Measurements from ENCODE around the gene BRD9.
A peak's percentile ranks its signal among the peaks of the same experiment; 100 is the strongest.
"Not testable (repeated sequence)": the region's sequence is repeated elsewhere in the genome, so short reads cannot be mapped to it uniquely, and the experiment has no call there.

Gene BRD9

DNA sequence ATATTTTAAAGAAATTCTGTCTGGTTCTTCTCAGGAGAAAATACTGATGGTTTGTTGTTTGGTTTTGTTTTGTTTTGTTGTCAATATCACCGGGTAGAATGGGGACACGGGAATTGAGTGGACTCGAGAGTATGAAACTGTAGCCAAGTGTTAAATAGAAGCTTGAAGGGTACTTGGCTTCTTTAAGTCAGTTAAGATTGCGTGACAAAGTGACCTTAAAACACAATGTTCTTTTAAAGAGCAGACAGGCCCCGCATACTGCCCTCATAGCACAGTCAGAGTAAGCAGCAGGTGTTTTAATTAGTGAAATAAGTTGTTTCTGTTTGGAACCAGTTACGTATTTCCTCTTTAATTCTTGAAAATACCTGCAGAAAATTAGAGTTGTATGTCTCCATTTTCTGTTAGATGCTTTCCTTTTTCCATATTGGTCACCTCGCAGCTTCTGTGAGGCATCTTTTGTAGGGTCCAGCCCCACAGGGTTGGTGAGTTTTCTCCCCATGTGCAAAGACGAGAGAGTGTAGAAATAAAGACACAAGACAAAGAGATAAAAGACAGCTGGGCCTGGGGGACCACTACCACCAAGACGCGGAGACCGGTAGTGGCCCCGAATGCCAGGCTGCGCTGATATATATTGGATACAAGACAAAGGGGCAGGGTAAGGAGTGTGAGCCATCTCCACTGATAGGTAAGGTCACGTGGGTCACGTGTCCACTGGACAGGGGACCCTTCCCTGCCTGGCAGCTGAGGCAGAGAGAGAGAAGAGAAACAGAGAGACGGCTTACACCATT is 9.7 kb upstream of the BRD9 start:
- no peak for DNase-seq (ENCODE audit: low spot score)

- DNase-seq (ENCODE audit: low spot score): no peak
Measured at GRCh38 chr5:900781-901180, 8.2 kb upstream of the BRD9 start.

DNA sequence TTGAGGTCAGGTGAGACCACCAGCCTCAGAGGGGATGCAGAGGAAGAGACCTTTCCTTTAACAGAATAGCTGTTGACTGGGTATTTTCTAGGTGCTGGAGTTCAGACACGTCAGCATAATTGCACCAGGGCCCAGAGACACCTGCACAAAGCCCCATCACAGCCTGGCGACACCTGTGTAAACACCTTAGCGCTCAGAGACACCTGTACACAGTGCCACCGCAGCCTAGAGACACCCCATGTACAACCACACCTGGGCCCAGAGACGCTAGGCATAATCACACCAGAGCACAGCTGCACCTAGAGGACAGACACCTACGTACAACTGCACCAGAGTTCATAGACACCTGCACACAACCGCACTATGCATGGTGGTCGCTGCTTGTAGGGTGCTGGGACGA is 1.1 kb upstream of the BRD9 start:
- DNase-seq (ENCODE audit: low spot score): peak; percentile 18

GRCh38 chr5:893137-893506 is 521 bp upstream of the BRD9 start:
- no peak for DNase-seq (ENCODE audit: low spot score)

DNA sequence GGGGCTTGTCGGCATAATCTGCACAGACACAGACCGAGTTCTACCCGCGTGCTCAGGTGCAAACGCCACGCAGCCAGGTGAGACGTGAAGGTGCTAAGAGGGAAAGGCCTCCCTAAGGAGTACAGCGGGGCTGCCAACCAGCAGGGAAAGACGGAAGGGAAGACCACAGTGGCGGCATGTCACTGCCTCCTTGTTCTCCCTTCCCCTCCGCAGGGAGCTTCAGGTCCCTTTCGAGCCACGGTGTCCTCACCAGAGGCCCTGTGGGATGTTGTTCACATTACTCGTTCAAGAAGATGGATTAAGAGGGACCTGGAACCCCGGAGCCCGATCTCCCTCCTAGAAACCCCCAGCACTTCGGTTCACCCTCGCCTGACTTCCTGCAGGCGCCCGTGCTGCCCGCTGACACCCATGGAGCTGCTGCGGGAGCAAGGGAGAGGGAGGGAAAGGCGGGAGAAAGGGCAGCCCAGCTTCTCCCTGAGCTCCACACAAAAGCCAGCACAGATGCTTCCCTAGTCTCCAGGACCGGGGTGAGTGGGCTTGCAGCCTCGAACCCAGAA is 686 bp downstream of the BRD9 start:
- peak; percentile 33 for DNase-seq (ENCODE audit: low spot score)

GRCh38 chr5:891117-891836 is 1.3 kb downstream of the BRD9 start:
- peak; percentile 86 for DNase-seq (ENCODE audit: low spot score)

DNA sequence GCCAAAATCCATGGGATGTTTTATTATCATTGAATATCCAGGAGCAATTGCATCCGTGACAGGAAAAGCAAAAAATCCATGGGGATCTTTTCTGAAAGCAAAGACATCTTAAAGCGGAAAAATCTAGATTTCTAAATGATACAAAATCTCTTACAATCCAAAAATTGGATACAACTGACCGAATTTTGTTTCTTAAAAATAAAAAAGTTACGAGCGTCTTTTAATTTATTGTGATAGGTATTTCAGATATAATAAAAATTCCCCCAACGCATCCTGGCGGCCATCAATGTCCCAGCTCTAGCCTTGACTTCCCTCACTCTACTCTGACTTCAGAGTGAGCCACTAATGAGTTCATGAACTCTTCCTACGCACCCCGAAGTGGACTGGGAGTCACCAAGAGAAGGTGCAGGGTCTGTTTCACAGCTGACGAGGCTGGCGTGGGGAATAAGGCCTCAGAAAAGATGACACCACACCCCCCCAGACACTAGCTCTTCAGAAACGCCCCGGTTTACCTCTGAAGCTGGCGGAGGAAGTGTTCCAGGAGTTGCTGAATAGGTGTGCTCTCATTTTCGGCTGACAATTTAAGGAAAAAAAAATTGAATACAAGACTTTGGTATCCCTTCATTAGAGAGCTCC is 3.4 kb downstream of the BRD9 start:
- DNase-seq (ENCODE audit: low spot score): no peak

DNA sequence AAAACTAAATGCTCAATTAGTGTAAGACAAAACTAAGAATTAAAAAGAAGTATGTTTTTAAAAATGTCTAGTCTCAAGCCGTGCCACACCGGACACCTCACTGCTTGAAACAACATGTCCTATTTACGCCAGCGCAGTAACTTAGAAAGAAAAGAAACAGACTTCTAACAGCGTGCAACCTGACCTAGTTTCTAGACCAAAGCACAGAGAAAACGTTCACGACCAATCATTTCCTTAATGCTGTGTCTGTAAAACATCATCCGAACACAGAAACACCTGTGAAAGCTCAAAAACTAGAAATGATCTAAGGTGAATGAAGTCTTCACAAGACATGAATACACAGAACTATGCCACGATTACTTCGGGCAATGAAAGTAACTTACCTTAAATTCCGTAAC is 4.0 kb downstream of the BRD9 start:
- DNase-seq (ENCODE audit: low spot score): no peak

DNA sequence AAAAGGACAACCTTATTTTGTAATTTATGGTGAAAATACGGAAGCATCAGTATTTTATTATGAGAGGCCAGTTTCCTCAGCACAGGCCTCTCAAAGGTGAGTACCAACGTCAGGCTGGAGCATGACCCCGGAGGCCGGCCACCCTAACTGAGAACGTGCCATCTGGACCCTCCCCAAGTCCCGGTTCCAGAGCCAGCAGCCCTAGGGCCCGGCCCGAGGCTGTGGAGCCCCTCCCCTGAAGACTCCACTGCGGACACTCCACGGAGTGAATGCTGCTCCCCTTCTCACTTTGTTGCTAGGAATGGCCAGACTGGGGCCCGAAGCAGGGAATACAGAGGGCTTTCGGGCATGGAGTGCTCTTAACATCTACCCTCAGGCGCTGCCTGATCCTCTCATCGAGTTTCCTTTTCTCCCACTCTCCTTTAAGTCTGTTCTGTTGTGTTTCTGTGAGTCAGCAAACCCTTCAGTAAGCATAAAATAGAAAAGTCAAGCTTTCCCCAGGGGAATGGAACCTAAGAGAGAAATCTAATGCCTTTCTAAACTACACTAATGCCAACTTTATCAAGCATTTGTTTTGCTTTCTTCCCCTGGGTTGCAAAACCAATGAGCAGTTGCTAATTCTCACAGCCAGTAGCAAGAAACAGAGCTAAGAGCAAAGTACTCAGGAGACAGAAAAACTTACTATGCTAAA is 4.5 kb downstream of the BRD9 start:
- DNase-seq (ENCODE audit: low spot score): no peak

DNA sequence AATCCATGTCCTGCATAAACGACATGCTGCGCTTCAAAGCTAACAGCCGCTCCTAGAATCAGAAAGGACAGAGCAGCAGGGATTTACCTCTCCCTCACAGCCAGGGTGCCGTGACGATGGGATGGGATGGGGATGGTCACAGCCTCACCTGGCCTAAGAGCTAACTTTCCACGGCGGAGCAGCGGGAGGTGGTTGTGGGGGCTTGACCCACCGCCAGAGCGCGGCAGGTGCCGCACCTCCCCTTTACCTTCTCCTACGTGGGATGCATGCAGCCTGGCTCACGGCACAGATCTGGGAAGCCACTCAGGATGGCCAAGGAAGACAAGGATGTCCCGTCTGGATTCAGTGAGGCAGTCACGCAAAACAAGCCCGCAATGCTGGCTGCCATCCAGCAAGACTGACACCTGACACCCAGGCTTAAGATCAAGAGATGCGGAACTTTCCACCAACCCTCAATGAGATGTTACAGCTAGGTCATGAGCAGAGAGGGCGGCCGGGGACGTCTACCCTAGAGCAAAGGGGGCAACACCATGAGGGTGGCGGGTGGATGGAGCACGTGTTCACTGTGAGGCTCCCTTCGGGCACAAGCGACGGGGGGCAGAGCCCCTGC is 5.8 kb downstream of the BRD9 start:
- no peak for DNase-seq (ENCODE audit: low spot score)

DNA sequence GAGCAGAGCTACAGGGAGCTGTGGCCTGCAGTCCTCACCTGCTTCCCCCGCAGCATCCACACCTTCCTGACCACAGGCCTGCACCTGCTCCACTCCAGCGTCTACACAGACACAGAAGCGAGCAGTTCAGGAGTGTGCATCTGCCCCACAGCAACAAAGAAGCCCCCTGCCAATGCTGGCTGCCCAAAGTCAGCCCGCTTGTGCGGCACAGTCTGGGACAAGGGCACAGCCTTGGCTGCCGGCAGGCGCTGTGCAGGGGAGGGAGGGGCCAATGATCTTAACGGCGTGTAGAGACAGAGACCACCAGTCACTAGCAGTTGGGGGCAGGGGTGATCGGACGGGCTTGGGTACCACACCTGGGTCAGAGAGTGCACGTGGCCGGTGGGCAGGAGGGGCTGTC is 6.6 kb downstream of the BRD9 start:
- DNase-seq (ENCODE audit: low spot score): no peak

DNA sequence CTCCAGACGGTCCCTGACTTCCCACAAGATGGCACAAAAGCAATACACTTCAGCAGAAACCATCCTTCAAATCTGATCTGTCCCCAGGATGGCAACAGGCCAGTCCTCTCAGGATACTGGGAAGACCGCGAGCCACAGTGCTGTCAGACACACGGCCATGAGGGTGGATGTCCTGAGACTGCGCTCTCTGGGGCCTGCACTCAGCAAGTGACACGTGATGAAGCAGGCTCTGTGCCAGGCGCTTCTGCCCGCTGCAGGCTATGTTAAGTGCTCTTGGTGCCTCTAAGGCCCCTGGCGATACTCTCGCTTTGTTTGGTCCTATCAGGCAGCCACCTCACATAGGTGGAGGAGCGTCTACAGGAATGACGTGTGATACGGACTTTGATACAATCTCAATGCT is 7.1 kb downstream of the BRD9 start:
- DNase-seq (ENCODE audit: low spot score): no peak

DNA sequence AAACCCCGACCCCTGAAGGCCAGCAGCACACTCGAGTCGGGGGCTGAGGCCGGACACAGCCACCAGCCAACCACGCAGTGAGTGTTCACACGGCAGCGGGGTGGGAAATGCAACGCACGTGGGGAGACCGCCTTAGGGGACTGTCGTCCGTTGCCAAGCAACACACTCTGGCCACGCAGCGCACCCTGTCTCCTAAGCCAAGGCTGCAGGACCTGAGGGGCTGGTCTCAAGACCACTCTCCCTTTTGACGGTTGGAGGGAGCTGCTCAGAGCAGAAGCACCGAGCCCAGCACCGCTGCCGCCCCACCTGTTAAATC is 7.5 kb downstream of the BRD9 start:
- no peak for DNase-seq (ENCODE audit: low spot score)

DNA sequence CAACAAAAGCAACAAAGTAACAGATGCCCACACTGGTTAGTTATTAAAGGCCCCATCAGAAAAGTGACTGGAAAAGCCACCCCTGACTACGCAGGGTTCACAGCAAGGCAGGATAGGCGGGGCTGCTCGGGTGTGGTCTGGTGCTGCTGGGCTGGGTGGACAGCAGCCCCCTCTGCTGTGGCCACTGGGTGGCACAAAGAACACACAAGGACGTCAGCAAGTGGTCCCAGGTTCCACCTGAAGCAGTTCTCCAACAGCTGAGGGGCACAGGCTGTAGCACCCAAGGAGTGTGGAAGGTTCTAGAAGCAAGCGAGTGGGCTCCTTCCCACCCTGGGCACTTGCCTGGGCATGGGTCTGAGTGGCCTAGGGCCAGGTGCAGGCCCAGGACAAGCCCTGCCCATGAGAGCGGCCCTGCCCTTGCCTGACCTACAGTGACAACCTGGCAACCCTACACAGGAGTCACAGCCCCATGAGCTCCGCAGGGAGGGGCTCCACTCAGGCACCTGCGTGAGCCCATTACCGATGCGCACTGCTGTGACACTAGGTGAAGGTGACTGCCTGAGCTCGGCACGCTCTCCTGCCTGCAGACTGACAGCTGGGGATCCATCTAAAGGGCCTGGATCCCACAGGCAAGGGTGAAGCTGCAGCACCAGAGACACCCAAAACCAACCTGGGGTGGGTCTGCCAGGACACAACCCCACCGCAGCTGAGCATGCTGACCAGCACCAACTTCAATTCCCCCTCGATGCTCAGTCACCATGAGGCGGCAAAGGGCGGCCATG is 8.1 kb downstream of the BRD9 start:
- DNase-seq (ENCODE audit: low spot score): no peak

DNA sequence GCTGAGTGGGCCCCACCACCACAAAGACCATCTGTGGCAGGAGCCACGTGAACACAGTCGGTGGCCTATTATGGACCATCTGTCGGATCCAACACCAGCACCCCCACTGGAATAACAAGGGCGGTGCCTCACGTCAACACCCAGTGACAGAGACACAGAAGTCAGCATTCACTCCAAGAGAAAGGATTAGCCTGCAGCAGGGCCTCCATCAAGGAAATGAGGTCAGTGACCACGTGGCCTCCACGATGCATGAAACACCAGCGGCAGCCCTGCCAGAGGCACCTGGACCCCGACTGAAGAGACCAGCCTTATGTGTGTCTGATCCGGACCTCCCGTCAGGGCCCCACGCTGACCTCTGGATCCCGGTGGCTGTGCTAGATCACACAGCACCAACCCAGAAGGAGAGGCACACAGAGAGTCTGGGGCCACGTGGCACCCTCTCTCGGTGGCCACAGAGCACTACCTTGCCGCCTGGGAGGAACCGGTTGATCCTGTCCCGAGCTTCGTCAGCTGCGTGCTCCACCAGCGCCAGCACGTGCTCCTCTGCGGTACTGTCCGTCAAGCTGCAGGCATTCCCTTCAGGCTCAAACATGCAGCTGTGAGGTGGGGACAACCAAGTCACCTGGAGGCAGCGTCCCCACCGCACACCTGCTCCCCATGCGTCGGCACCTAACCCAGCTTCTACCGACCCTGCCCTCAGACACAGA is 9.0 kb downstream of the BRD9 start:
- no peak for DNase-seq (ENCODE audit: low spot score)

DNA sequence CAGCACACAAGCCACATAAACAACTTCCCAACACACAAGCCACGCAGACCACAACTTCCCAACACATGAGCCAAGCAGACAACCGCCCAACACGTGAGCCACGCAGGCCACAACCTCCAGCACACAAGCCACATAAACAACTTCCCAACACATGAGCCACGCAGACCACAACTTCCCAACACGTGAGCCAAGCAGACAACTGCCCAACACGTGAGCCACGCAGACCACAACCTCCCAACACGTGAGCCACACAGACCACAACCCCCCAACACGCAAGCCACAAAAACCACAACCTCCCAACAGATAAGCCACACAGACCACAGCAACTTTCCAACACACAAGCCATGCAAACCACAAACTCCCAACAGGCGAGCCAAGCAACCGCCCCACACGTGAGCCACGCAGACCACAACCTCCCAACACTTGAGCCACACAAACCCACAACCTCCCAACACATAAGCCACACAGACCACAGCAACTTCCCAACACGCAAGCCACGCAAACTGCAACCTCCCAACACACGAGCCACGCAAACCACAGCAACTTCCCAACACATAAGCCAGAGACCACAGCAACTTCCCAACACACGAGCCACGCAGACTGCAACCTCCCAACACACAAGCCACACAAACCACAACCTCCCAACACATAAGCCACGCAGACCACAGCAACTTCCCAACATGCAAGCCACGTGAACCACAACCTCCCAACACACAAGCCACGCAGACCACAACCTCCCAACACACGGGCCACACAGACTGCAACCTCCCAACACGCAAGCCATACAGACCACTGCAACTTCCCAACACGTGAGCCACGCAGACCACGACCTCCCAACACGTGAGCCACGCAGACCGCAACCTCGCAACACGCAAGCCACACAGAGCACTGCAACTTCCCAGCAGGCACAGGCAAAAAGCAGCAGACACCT is 10.1 kb downstream of the BRD9 start:
- DNase-seq (ENCODE audit: low spot score): no peak

- DNase-seq (ENCODE audit: low spot score): no peak
Measured at GRCh38 chr5:881551-881935, 11.1 kb downstream of the BRD9 start.

DNA sequence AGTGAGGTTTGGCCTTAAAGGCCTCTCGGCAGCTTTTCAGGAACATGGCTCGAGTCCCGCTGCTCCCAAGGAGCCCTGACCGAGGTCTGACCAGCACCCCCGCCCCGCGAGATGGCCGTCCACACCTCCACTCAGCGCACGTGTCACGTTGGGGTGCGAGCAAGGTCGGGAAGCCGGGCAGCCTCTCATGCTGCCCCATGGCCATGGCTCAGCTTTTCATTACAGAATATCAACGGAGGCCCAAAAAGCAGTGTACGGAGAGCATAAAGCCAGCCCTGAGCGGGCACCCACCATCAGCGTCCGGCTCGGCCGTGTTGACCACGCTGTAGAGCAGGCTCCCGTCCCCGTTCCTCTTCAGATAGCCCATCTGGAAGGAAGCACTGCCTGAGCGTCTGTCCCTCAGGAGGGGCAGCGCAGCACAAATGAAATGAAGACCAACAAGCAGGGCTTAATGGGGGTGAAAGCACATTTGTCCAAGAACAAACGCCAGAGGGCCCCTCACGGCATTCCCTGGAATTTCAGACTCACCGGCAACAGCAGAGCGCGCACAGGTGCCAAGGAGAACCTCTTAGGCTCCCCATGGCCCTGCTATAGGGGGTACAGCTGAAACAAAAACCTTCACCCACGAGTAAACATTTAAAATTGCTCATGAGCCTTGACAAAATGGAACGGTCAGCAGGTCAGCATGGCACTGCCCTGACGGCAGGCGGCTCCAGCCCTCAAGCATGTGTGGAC is 11.6 kb downstream of the BRD9 start:
- no peak for DNase-seq (ENCODE audit: low spot score)

DNA sequence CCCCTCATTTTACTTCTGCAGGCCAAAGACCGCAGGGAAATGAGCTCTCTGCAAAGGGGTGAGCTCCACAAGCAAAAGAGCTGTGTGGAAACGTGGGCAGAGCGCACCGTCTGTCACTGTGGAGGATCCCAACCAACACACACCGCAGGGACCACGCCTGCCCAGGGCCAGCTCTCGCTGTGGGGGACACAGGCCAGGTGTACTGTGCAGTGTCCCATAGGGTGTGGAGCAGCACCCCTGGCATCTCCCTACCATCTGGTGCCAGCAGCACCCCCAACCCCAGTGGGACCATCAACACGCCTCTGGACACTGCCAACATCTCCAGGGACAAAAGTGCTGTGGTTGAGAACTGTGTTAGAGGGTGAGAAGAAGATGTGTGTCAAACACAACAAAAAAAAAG is 13.9 kb downstream of the BRD9 start:
- not testable (repeated sequence) for DNase-seq (ENCODE audit: low spot score)
